Measurements from ENCODE around the gene ATP10B.

ATP10B gene

GRCh38 chr5:160534914-160535313, 317.1 kb downstream of the ATP10B start:
- H2BK120ac ChIP-seq (ENCODE audit: low read depth, low read length) = no peak overlapping the region
- no peak overlapping the region for H4K91ac ChIP-seq (ENCODE audit: low read length)
- H2AFZ ChIP-seq (ENCODE audit: low read depth, low read length) = no peak overlapping the region
- H3K18ac ChIP-seq (ENCODE audit: low read depth in 1 of 2, low read length in 2 of 2) = no peak overlapping the region
- H4K8ac ChIP-seq (ENCODE audit: low read length) = no peak overlapping the region
- H3K9me3 ChIP-seq (ENCODE audit: control insufficient read depth, low read length) = no peaks in the 10 kb centered on the region
- no peak overlapping the region for H3K14ac ChIP-seq (ENCODE audit: low read length in 2 of 2)
- H3K4me3 ChIP-seq (ENCODE audit: insufficient read depth in 1 of 2, low read depth in 1 of 2, low read length in 2 of 2) = no peak overlapping the region
- no peak overlapping the region for H3K4ac ChIP-seq (ENCODE audit: low read depth in 1 of 2, low read length in 2 of 2)
- no peak for DNase-seq
- H3K4me2 ChIP-seq (ENCODE audit: low read length, poor library complexity, severe bottlenecking) = no peak overlapping the region
- no peak overlapping the region for H2AK5ac ChIP-seq (ENCODE audit: low read length, severe bottlenecking)
- no peaks in the 10 kb centered on the region for H3K4me1 ChIP-seq (ENCODE audit: control insufficient read depth, insufficient read depth, low read depth, low read length)
- no peaks in the 10 kb centered on the region for H3K79me1 ChIP-seq (replicated peaks; ENCODE audit: low read length, poor library complexity, severe bottlenecking)
- H3K9ac ChIP-seq (ENCODE audit: low read length) = no peak overlapping the region
- no peaks in the 10 kb centered on the region for H3K27me3 ChIP-seq (ENCODE audit: control insufficient read depth in 1 of 2, insufficient read depth in 1 of 2, low read length in 2 of 2)
- H3K27ac ChIP-seq (ENCODE audit: low read length, poor library complexity, severe bottlenecking) = no peak overlapping the region
- no peaks in the 10 kb centered on the region for H3K36me3 ChIP-seq (ENCODE audit: control insufficient read depth in 1 of 2, insufficient read depth in 2 of 2, low read depth in 1 of 2, low read length in 2 of 2)
- H2BK5ac ChIP-seq (ENCODE audit: low read depth, low read length, poor library complexity, severe bottlenecking) = no peak overlapping the region
- H2BK12ac ChIP-seq (ENCODE audit: low read length in 2 of 2) = no peak overlapping the region
- H2BK15ac ChIP-seq (ENCODE audit: low read depth, poor library complexity, severe bottlenecking) = no peak overlapping the region
- no peak overlapping the region for H3K23ac ChIP-seq (ENCODE audit: low read length in 2 of 2)

GRCh38 chr5:160534125-160534524, 317.9 kb downstream of the ATP10B start:
- no peak overlapping the region for H3K9ac ChIP-seq (ENCODE audit: low read length)
- H4K8ac ChIP-seq (ENCODE audit: low read length) = no peak overlapping the region
- H3K14ac ChIP-seq (ENCODE audit: low read length in 2 of 2) = no peak overlapping the region
- H2BK12ac ChIP-seq (ENCODE audit: low read length in 2 of 2) = no peak overlapping the region
- no peak overlapping the region for H4K91ac ChIP-seq (ENCODE audit: low read length)
- H2BK15ac ChIP-seq (ENCODE audit: low read depth, poor library complexity, severe bottlenecking) = no peak overlapping the region
- no peak overlapping the region for H3K27ac ChIP-seq (ENCODE audit: low read length, poor library complexity, severe bottlenecking)
- H2AFZ ChIP-seq (ENCODE audit: low read depth, low read length) = no peak overlapping the region
- no peak overlapping the region for H2AK5ac ChIP-seq (ENCODE audit: low read length, severe bottlenecking)
- no peaks in the 10 kb centered on the region for H3K27me3 ChIP-seq (ENCODE audit: control insufficient read depth in 1 of 2, insufficient read depth in 1 of 2, low read length in 2 of 2)
- H3K4me3 ChIP-seq (ENCODE audit: insufficient read depth in 1 of 2, low read depth in 1 of 2, low read length in 2 of 2) = no peak overlapping the region
- H3K79me1 ChIP-seq (replicated peaks; ENCODE audit: low read length, poor library complexity, severe bottlenecking) = no peaks in the 10 kb centered on the region
- no peak overlapping the region for H3K23ac ChIP-seq (ENCODE audit: low read length in 2 of 2)
- no peak for DNase-seq
- no peak overlapping the region for H3K4me2 ChIP-seq (ENCODE audit: low read length, poor library complexity, severe bottlenecking)
- no peak overlapping the region for H3K18ac ChIP-seq (ENCODE audit: low read depth in 1 of 2, low read length in 2 of 2)
- no peak overlapping the region for H2BK120ac ChIP-seq (ENCODE audit: low read depth, low read length)
- H3K4ac ChIP-seq (ENCODE audit: low read depth in 1 of 2, low read length in 2 of 2) = no peak overlapping the region
- H2BK5ac ChIP-seq (ENCODE audit: low read depth, low read length, poor library complexity, severe bottlenecking) = no peak overlapping the region
- no peaks in the 10 kb centered on the region for H3K9me3 ChIP-seq (ENCODE audit: control insufficient read depth, low read length)
- no peaks in the 10 kb centered on the region for H3K36me3 ChIP-seq (ENCODE audit: control insufficient read depth in 1 of 2, insufficient read depth in 2 of 2, low read depth in 1 of 2, low read length in 2 of 2)
- 95% methylated on average over 1 of the region's 3 CpGs for WGBS
- H3K4me1 ChIP-seq (ENCODE audit: control insufficient read depth, insufficient read depth, low read depth, low read length) = no peaks in the 10 kb centered on the region

GRCh38 chr5:160525471-160526261, 326.3 kb downstream of the ATP10B start:
- Histone ChIP-seq H4K8ac (ENCODE audit: low read length) (no peak overlapping the region), H3K4me1 (ENCODE audit: control insufficient read depth, insufficient read depth, low read depth, low read length) (no peaks in the 10 kb centered on the region), H2BK12ac (ENCODE audit: low read length in 2 of 2) (no peak overlapping the region), H3K14ac (ENCODE audit: low read length in 2 of 2) (no peak overlapping the region), H3K9ac (ENCODE audit: low read length) (no peak overlapping the region), H3K79me1 (replicated peaks; ENCODE audit: low read length, poor library complexity, severe bottlenecking) (no peaks in the 10 kb centered on the region), H3K27me3 (ENCODE audit: control insufficient read depth in 1 of 2, insufficient read depth in 1 of 2, low read length in 2 of 2) (peaks cover 3 to 29% of the 10 kb centered on the region in 2 experiments), H3K4ac (ENCODE audit: low read depth in 1 of 2, low read length in 2 of 2) (no peak overlapping the region), H3K4me3 (ENCODE audit: insufficient read depth in 1 of 2, low read depth in 1 of 2, low read length in 2 of 2) (no peak overlapping the region), H2BK5ac (ENCODE audit: low read depth, low read length, poor library complexity, severe bottlenecking) (no peak overlapping the region), H3K18ac (ENCODE audit: low read depth in 1 of 2, low read length in 2 of 2) (no peak overlapping the region), H2AK5ac (ENCODE audit: low read length, severe bottlenecking) (no peak overlapping the region), H2BK15ac (ENCODE audit: low read depth, poor library complexity, severe bottlenecking) (no peak overlapping the region), H2AFZ (ENCODE audit: low read depth, low read length) (no peak overlapping the region), H3K36me3 (ENCODE audit: control insufficient read depth in 1 of 2, insufficient read depth in 2 of 2, low read depth in 1 of 2, low read length in 2 of 2) (no peaks in the 10 kb centered on the region), H3K4me2 (ENCODE audit: low read length, poor library complexity, severe bottlenecking) (no peak overlapping the region), H3K23ac (ENCODE audit: low read length in 2 of 2) (no peak overlapping the region), H3K27ac (ENCODE audit: low read length, poor library complexity, severe bottlenecking) (no peak overlapping the region), H2BK120ac (ENCODE audit: low read depth, low read length) (no peak overlapping the region), H3K9me3 (ENCODE audit: control insufficient read depth, low read length) (no peaks in the 10 kb centered on the region), H4K91ac (ENCODE audit: low read length) (no peak overlapping the region)
- WGBS = 29% methylated on average over 1 of the region's 3 CpGs
- DNase-seq = no peak

GRCh38 chr5:160524827-160525226, 327.2 kb downstream of the ATP10B start:
- 60% methylated on average over 1 of the region's 1 CpG for WGBS
- no peak for DNase-seq
- H3K79me1 ChIP-seq (replicated peaks; ENCODE audit: low read length, poor library complexity, severe bottlenecking) = no peaks in the 10 kb centered on the region

More at GRCh38 chr5:160524827-160525226, 327.2 kb downstream of the ATP10B start:
- no peak overlapping the region for H4K91ac ChIP-seq (ENCODE audit: low read length)
- H3K4ac ChIP-seq (ENCODE audit: low read depth in 1 of 2, low read length in 2 of 2) = no peak overlapping the region
- no peak overlapping the region for H2AK5ac ChIP-seq (ENCODE audit: low read length, severe bottlenecking)
- no peak overlapping the region for H3K18ac ChIP-seq (ENCODE audit: low read depth in 1 of 2, low read length in 2 of 2)
- no peaks in the 10 kb centered on the region for H3K4me1 ChIP-seq (ENCODE audit: control insufficient read depth, insufficient read depth, low read depth, low read length)
- no peak overlapping the region for H3K4me3 ChIP-seq (ENCODE audit: insufficient read depth in 1 of 2, low read depth in 1 of 2, low read length in 2 of 2)
- no peak overlapping the region for H2BK5ac ChIP-seq (ENCODE audit: low read depth, low read length, poor library complexity, severe bottlenecking)
- H3K27me3 ChIP-seq (ENCODE audit: control insufficient read depth in 1 of 2, insufficient read depth in 1 of 2, low read length in 2 of 2) = peaks cover 3 to 34% of the 10 kb centered on the region in 2 experiments
- no peak overlapping the region for H3K27ac ChIP-seq (ENCODE audit: low read length, poor library complexity, severe bottlenecking)
- no peak overlapping the region for H3K23ac ChIP-seq (ENCODE audit: low read length in 2 of 2)
- no peak overlapping the region for H2BK120ac ChIP-seq (ENCODE audit: low read depth, low read length)
- H2BK15ac ChIP-seq (ENCODE audit: low read depth, poor library complexity, severe bottlenecking) = no peak overlapping the region
- H3K14ac ChIP-seq (ENCODE audit: low read length in 2 of 2) = no peak overlapping the region
- no peak overlapping the region for H2AFZ ChIP-seq (ENCODE audit: low read depth, low read length)
- no peaks in the 10 kb centered on the region for H3K36me3 ChIP-seq (ENCODE audit: control insufficient read depth in 1 of 2, insufficient read depth in 2 of 2, low read depth in 1 of 2, low read length in 2 of 2)
- no peak overlapping the region for H4K8ac ChIP-seq (ENCODE audit: low read length)
- H3K9me3 ChIP-seq (ENCODE audit: control insufficient read depth, low read length) = no peaks in the 10 kb centered on the region
- no peak overlapping the region for H3K4me2 ChIP-seq (ENCODE audit: low read length, poor library complexity, severe bottlenecking)
- no peak overlapping the region for H2BK12ac ChIP-seq (ENCODE audit: low read length in 2 of 2)
- H3K9ac ChIP-seq (ENCODE audit: low read length) = no peak overlapping the region

Measured in mesenchymal stem cell (in vitro differentiated cells and primary cell).